Progenitor cell of endocrine pancreas (in vitro differentiated cells): ENCODE results near the gene HIVEP3. TPM values are rescaled to one million over a fixed set of nuclear protein-coding genes. Genes with fewer than 3 reads are reported as not detected.

ENCODE experiments used
- DNase-seq: peaks from one replicate; pipeline ENCODE4 v3.0.0; 2021; ENCODE audit warnings: low spot score; ENCODE audit not compliant: unreplicated experiment
- H3K27ac Mint-ChIP-seq: 2 replicates; pipeline ENCODE4 v1.8.0; 2021; ENCODE audit warnings: mild to moderate bottlenecking, moderate library complexity, mixed read lengths
- H3K27me3 Mint-ChIP-seq: 2 replicates; pipeline ENCODE4 v1.8.0; 2021; ENCODE audit warnings: mixed read lengths
- H3K36me3 Mint-ChIP-seq: 2 replicates; pipeline ENCODE4 v1.8.0; 2022; ENCODE audit warnings: mixed read lengths; ENCODE audit not compliant: insufficient read depth
- H3K4me1 Mint-ChIP-seq: 2 replicates; pipeline ENCODE4 v1.8.0; 2021; ENCODE audit warnings: low read depth, mixed read lengths
- H3K4me3 Mint-ChIP-seq: 2 replicates; pipeline ENCODE4 v1.8.0; 2021; ENCODE audit warnings: low read depth, mild to moderate bottlenecking, moderate library complexity, mixed read lengths
- H3K9me3 Mint-ChIP-seq: 2 replicates; pipeline ENCODE4 v1.8.0; 2021; ENCODE audit warnings: low read depth, mixed read lengths
- total RNA-seq: library from RNA; stranded (reverse); gene quantifications from 2 replicates; pipeline ENCODE4 v1.2.1, GENCODE V29; 2021
- TF ChIP-seq, protein P1 (sequence below): fragments of 200-600 bp; sonication (generic); IDR thresholded peaks from one replicate; pipeline ENCODE4 v1.5.0; 2021; ENCODE audit warnings: antibody characterized with exemption, mild to moderate bottlenecking; ENCODE audit not compliant: unreplicated experiment

HIVEP3 gene
- total RNA-seq, 1 donor from 2014 or later = 1.1 TPM

DNA sequence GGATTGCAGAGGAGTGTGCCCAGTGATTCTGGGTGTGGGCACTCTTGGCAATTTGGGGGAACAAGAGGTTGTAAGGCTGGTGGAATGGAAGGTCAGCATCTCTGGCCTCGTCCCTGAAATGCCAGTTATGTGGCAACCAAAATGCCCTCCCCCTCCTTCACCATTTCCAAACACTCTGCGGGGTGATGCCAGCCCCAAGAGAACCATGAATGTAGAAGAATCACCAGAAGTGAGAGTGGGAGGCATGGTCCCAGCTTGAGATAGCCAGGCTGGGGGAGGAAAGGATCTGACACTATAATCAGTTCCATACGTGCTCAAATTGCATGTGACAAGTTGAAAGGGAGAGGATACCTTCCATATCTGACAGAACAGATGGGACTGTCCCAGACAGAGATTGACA, 345.5 kb downstream of the HIVEP3 start:
- no peaks in the 10 kb centered on the region for H3K9me3 Mint-ChIP-seq

DNA sequence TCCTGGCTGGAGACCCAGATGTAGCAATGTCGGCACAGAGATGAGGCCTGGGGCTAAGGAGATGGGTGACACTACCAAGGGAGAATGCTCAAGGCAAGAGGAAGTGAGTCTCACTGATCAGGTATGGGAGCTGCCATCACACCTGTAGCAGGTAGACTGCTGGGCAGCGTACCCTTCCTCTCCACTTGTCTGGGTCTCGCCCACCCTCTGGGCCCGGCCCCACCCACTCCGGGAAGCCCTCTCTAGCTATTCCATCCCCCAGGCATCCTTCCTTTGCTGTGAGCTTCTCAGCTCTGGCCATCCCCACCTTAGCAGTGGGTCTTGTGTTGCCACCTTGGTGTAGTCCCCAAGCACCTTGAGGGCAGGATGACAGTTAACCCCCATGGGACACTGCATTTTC, 346.5 kb downstream of the HIVEP3 start:
- TF ChIP-seq, protein P1, sequence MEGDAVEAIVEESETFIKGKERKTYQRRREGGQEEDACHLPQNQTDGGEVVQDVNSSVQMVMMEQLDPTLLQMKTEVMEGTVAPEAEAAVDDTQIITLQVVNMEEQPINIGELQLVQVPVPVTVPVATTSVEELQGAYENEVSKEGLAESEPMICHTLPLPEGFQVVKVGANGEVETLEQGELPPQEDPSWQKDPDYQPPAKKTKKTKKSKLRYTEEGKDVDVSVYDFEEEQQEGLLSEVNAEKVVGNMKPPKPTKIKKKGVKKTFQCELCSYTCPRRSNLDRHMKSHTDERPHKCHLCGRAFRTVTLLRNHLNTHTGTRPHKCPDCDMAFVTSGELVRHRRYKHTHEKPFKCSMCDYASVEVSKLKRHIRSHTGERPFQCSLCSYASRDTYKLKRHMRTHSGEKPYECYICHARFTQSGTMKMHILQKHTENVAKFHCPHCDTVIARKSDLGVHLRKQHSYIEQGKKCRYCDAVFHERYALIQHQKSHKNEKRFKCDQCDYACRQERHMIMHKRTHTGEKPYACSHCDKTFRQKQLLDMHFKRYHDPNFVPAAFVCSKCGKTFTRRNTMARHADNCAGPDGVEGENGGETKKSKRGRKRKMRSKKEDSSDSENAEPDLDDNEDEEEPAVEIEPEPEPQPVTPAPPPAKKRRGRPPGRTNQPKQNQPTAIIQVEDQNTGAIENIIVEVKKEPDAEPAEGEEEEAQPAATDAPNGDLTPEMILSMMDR = no peak
- no peaks in the 10 kb centered on the region for H3K4me1 Mint-ChIP-seq
- H3K27me3 Mint-ChIP-seq = peaks cover 48% of the 10 kb centered on the region
- no peaks in the 10 kb centered on the region for H3K36me3 Mint-ChIP-seq
- no peaks in the 10 kb centered on the region for H3K9me3 Mint-ChIP-seq
- no peak overlapping the region for H3K27ac Mint-ChIP-seq
- DNase-seq = no peak
- H3K4me3 Mint-ChIP-seq = no peak overlapping the region

More for the DNA sequence above, 345.5 kb downstream of the HIVEP3 start:
- Mint-ChIP-seq H3K27me3 (peaks cover 43% of the 10 kb centered on the region), H3K4me1 (no peaks in the 10 kb centered on the region), H3K36me3 (no peaks in the 10 kb centered on the region), H3K27ac (no peak overlapping the region), H3K4me3 (no peak overlapping the region)
- no peak for DNase-seq
- TF ChIP-seq, protein P1 = no peak

DNA sequence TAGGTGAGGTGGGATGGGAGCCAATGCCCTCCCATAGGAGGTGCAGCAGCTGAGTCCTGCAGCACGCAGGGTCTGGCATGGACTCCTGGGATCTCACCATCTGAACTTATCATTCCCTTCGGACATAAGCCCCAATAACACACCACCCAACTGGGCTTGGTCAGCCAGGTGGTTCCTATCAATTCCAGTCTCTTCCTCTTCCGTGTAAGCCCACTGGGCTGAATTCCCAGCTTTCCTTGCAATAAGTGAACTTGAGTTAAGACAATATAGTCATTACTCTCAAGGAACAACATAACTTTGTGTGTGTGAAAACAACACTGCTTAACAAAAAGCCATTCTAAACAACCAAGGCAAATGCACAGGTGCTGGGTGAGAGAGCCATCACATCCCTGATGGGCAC, 347.7 kb downstream of the HIVEP3 start:
- no peak for DNase-seq
- H3K27ac Mint-ChIP-seq = no peak overlapping the region
- TF ChIP-seq, protein P1 = no peak
- H3K27me3 Mint-ChIP-seq = peaks cover 57% of the 10 kb centered on the region
- H3K36me3 Mint-ChIP-seq = no peaks in the 10 kb centered on the region
- H3K4me1 Mint-ChIP-seq = no peaks in the 10 kb centered on the region
- no peaks in the 10 kb centered on the region for H3K9me3 Mint-ChIP-seq
- H3K4me3 Mint-ChIP-seq = no peak overlapping the region

DNA sequence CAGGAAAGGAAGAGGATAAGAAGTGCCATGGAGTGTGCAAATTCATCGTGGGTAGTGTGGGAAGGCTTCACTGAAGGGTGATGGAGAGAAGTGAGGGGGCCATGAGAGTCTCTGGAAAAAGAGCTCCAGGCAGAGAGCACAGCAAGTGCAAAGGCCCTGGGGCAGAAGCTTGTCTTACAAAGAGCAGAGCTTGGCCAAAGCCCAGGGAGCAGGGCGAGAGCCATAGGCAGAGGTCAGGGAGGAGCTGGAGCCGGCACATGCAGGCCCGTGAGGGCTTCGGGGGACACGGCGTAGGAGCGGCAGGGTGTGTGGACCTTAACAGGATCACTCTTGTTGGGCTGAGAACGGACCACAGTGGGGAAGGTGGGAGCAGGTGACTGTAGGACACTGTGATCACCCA, 350.5 kb downstream of the HIVEP3 start:
- no peak for DNase-seq
- H3K9me3 Mint-ChIP-seq = no peaks in the 10 kb centered on the region
- no peak overlapping the region for H3K27ac Mint-ChIP-seq
- H3K36me3 Mint-ChIP-seq = no peaks in the 10 kb centered on the region
- H3K4me1 Mint-ChIP-seq = no peaks in the 10 kb centered on the region
- H3K4me3 Mint-ChIP-seq = no peak overlapping the region
- TF ChIP-seq, protein P1 = no peak
- H3K27me3 Mint-ChIP-seq = peaks cover 62% of the 10 kb centered on the region

DNA sequence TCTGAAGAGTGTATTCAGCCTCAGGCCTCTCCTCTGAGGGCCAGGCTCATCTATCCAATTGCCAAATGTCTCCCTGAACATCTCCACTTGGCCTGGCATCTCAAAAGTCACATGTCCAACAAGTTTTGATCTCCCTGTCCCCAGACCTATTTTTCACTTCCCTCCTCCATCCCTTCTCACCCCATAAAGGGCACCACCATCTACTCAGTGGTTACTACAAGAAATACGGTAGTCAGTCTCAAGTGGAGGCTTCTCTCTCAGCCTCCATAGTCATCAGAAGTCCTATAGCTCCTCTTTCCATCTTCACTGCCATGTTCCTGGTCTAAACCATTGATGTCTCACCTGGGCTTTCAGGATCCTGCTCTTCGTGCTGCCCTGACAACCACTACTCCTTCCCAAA, 351.8 kb downstream of the HIVEP3 start:
- Mint-ChIP-seq H3K4me1 (no peaks in the 10 kb centered on the region), H3K9me3 (no peaks in the 10 kb centered on the region), H3K27me3 (peaks cover 55% of the 10 kb centered on the region), H3K36me3 (no peaks in the 10 kb centered on the region), H3K4me3 (no peak overlapping the region), H3K27ac (no peak overlapping the region)
- TF ChIP-seq, protein P1 = no peak
- DNase-seq = no peak
